GM12891 (cell line): Measurements from ENCODE around the gene SRGAP3.

Experiments
- PAX5 ChIP-seq: IDR thresholded peaks from 2 replicates; pipeline ENCODE4 v1.6.1; 2011; ENCODE audit warnings: low read length, moderate library complexity, mild to moderate bottlenecking; ENCODE audit not compliant: insufficient read depth, severe bottlenecking
- POLR2A ChIP-seq: IDR thresholded peaks from 2 replicates; pipeline ENCODE4 v1.6.1; 2011; ENCODE audit warnings: low read depth, low read length, control low read depth
- POLR2AphosphoS5 ChIP-seq: IDR thresholded peaks from 2 replicates; pipeline ENCODE4 v1.6.1; 2011; ENCODE audit warnings: low read depth, low read length, control low read depth
- POU2F2 ChIP-seq: IDR thresholded peaks from 2 replicates; pipeline ENCODE4 v1.6.1; 2011; ENCODE audit warnings: low read depth, mild to moderate bottlenecking, control low read depth, low read length, moderate library complexity
- SPI1 ChIP-seq: IDR thresholded peaks from 2 replicates; pipeline ENCODE4 v1.6.1; 2011; ENCODE audit warnings: low read depth, low read length, control low read depth
- TAF1 ChIP-seq: IDR thresholded peaks from 2 replicates; pipeline ENCODE4 v1.6.1; 2011; ENCODE audit warnings: low read depth, low read length, control low read depth

- TF ChIP-seq POLR2AphosphoS5 (no peak), POLR2A (no peak), TAF1 (no peak), PAX5 (no peak), SPI1 (no peak), POU2F2 (no peak)
Measured at GRCh38 chr3:9250236-9250635, 790 bp upstream of the SRGAP3 start.
